GM12892 (cell line): ENCODE data around the gene FAAP20.

Experiments
- POLR2A ChIP-seq: IDR thresholded peaks from 2 replicates; pipeline ENCODE4 v1.6.1; 2011; ENCODE audit warnings: low read depth, low read length, control low read depth
- POLR2AphosphoS5 ChIP-seq: IDR thresholded peaks from 2 replicates; pipeline ENCODE4 v1.6.1; 2011; ENCODE audit warnings: low read depth, low read length, control low read depth
- TAF1 ChIP-seq: IDR thresholded peaks from 2 replicates; pipeline ENCODE4 v1.6.1; 2011; ENCODE audit warnings: low read depth, mild to moderate bottlenecking, control low read depth, low read length, borderline replicate concordance

DNA sequence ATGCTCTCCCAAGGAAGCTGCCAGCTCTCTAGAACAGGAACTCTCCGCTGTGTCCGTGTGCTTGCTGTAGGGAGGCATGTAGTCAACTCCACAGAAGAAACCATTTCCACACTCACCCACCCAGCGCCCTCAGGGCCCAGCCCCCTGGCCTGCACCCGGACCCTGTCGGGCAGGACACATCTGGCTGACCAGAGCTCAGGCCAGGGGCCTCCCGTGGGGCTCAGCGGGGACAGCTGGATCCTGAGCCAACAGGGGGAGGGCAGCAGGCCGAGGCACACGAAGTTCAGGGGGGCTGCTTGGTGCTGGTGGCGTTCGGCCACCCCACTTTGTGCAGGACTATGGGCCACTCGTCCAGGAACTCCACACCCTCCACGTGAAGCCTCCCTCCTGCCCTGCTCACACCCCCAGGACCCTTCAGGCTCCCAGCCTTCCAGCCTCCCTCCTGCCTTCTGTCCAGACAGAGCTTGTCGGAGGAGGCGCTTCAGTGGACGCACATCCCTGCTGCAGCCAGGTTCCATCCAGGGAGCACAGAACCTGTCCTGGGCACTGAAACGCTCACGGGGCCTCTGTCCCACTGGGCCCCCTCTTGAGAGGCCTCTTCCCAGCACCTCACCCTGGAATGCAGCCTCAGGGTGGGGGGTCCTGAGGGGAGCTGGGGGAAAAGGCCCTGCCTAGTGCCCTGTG, 15.0 kb upstream of the FAAP20 start:
- TF ChIP-seq POLR2A (no peak), POLR2AphosphoS5 (no peak), TAF1 (no peak)
